NK-92 treated with Interleukin-12 subunit alpha and Interleukin-12 subunit beta, amount 100 ng/mL, for 24 hours (cell line): ENCODE results near the gene CAPS.

Experiments
- DNase-seq: peaks from one replicate; lab custom pipeline; 2025; lab: John Stamatoyannopoulos, UW

CAPS gene

DNA sequence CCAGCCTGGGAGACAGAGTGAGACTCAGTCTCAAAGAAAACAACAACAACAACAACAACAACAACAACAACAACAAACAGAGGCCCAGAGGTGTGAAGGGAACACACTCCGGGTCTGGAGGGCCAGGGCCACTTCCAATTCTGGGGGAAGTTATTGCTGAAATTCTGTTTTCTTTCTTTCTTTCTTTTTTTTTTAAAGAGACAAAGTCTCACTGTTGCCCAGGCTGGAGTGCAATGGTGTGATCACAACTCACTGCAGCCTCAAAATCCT, 3.5 kb upstream of the CAPS start:
- no peak for DNase-seq

DNA sequence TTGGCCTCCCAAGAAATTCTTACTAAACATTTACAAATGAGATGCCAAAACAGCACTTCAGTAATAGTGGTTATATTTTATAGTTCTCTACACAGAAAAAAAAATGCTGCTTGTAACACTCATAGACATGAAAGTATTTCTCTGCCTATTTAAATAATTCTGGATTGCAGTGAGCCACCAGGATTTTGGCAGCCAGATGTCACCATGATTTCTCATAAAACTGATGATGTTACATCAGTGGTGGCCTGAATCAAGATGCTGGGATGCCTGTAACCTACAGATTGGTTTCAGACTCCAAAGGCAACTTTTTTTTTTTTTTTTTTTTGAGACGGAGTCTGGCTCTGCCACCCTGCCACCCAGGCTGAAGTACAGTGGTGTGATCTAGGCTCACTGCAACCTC, 2.7 kb upstream of the CAPS start:
- DNase-seq = no peak

DNA sequence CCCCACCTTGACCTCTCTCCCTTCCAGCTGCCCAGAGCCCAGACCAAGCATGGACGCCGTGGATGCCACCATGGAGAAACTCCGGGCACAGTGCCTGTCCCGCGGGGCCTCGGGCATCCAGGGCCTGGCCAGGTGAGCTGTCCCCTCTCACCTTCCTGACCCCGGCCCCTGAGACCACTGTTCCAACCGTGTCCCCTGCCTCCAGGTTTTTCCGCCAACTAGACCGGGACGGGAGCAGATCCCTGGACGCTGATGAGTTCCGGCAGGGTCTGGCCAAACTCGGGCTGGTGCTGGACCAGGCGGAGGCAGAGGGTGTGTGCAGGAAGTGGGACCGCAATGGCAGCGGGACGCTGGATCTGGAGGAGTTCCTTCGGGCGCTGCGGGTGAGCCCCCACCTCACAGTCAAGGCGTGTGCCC, 312 bp downstream of the CAPS start:
- DNase-seq = no peak

DNA sequence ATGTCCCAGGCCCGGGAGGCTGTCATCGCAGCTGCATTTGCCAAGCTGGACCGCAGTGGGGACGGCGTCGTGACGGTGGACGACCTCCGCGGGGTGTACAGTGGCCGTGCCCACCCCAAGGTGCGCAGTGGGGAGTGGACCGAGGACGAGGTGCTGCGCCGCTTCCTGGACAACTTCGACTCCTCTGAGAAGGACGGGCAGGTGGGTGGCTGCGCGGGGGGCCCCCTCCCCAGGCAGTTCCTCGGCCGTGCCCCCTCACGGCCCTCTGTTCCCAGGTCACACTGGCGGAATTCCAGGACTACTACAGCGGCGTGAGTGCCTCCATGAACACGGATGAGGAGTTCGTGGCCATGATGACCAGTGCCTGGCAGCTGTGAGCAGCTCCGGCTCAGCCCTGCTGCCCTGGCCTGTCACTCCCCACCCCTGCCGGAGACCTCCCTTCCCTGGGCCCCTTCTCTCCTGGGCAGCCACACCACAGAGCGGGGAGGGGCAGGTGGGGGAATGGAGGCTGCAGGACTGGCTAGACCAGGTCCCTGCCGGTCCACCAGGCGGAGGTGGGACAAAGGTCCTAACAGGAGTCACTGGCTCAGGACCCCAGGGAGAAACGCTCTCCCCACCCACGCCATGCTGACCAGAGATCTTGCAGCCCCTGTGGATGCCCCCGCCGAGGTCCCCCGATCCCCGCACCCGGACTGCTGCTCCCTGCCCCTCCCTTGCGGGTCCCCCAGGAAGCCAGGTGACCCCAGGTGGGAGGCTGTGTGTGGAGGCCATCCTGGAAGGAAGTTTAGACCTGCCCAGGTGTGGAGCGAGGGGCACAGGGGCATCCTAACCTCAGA, 1.1 kb downstream of the CAPS start:
- no peak for DNase-seq

DNA sequence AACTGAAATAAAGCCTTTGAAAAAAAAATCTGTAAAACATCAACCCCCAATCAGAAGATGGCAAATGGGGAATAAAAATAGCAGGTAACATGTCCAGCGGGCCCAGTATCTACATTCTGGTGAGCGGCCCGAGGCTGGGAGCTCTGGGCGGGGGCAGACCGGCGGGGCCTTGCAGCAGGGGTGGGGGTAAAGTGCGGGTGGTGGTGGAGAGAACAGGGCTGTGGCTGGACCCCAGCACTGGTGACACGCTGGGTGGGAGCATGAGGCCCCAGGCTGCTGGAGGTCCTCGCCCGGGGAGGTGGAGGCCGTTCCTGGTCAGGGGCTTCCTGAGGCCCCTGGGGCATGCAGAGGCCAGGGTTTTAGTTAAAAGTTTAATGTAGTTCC, 1.7 kb downstream of the CAPS start:
- no peak for DNase-seq

DNA sequence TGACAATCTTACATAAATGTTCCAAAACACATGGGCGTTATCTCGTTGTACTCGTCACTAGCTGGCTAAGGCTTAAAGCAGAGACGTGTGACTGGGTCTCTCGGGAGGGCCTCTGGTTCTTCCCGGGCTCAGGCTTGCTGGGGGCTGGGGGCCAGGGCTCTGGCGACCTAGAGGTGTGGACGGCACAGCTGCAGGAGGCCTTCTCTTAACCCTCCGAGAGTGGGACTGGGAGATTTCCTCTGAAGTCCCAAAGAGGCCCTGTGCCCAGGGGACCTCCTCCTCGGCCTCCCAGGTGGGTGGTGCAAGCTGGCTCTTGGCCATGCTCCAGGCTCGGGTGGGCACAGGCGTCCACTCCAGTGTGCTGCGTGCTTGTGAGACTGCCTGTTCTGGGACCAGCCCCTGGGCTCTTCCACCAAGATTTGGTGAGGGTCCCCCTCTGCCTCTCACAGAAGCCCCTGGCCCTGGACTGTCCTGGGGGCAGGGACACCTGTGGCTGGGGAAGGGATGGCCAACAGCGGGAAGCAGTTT, 2.2 kb downstream of the CAPS start:
- no peak for DNase-seq

DNA sequence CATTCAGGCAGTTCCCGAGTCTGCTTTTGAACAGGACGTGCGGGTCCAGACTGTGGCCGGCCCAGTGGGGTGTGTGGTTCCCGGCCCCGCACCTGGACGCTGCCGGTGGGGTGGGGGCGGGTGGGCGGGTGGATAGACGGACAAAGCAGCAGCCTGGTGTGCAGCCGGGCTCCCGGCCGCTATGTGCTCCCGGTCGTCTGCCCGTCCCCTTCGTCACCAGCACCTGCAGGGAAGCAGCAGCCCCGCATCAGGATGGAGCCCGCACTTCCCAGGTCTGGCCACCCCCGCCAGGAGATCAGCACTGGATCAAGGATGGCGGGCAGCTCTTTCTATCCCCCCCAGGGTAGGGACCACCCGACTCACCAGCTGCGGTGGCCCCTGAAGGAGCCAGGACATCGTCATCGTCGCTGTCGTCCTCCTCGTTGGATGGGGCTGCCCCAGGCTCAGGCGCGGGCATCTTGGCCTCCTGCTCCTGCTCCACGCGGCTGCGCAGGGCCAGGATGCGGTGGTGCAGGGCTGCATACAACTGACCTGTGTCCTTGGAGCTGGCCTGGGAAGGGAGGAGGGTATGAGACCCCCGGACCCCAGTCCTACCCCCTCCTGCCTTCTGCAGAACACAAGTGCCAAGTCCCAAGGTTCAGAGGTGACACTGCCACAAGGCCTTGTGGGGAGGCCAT, 3.5 kb downstream of the CAPS start:
- no peak for DNase-seq

DNA sequence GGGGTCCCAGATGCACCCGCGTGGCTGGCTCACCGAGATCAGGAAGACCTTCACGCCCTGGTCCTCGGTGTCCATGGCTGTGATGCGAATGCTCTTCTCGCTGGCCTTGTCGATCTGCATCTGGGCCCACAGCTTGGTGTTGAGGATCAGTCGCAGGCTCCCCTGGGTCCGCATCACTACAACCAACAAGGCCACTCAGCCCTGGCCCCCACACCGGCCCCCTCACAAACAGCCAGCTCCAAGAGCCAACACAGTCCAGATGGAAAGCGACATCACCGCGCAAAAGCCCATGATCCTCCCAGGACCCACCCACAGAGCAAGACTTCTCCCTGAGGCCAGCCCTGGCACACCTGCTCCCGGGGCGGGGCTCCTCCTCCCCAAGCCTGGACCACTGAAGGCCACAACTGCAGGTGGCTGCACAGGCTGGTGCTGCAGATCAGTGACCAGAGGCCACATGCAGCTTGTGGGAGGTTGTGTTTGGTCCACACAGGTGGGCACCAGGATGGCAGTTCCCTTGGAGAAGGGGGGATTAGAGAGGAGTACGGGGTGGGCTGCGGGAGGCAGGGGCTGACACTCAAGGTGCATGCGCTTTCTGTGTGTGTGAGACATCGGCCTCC, 4.5 kb downstream of the CAPS start:
- no peak for DNase-seq

DNA sequence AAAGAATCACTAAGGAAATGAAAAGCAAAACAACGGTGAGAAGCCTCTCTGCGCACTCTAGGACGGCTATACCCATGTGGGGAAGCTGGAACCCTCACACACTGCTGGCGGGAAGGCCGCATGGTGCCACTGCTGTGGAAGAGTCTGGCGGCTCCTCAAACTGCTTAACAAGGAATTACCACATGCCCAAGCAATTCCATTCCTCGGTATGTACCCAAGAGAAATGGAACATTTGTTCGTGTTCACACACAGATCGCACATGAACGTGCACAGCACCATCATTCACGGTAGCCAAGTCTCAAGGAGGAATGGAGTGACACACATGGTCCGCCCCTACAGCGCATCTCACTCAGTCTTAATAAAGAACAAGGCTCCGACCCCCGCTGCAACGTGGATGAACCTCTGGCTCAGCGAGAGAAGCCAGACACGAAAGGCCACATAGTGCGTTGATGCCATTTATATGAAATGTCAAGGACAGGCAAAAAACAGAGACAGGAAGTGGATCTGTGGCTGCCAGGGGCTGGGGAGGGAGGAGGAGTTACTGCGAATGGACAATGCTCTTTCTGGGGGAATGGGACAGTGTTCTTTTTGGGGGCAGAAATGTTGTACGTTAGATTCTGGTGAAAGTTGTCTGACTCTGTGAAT, 7.6 kb downstream of the CAPS start:
- DNase-seq = no peak

DNA sequence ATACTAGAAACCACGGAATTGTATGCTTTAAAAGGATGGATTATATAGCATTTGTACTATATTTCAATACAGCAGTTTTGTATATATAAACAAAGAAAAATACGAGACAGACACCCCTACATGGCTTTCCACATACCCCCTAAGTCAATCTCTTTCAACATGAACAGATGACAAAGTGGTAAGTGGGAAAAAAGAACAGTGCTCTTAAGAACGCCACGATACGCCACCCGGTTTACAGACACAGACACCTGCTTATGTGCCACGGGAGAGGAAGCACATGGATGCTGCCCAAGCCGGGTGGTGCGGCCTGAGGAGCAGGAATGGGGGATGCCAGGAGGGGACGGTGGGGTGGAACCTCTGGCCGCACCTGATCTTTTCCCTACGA, 8.1 kb downstream of the CAPS start:
- no peak for DNase-seq

DNA sequence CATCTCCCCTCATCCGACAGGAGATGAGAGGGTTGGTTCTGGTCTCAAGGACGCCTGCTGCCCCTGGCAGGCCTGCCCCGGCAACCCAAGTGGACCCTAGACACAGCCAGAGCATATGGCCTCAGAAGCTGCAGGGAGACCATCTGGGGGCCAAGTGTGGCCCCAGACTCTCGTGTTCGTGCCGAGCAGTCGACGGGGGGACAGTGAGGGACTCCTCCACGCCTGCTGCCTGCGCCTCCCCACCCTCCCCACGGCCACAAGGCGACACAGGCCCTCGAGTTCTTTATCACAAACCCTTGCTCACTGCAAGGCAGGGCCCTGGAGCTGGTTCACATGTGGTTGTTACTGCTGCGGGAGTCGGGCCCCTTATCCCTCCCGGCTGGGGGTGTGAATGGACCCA, 9.3 kb downstream of the CAPS start:
- DNase-seq = no peak

DNA sequence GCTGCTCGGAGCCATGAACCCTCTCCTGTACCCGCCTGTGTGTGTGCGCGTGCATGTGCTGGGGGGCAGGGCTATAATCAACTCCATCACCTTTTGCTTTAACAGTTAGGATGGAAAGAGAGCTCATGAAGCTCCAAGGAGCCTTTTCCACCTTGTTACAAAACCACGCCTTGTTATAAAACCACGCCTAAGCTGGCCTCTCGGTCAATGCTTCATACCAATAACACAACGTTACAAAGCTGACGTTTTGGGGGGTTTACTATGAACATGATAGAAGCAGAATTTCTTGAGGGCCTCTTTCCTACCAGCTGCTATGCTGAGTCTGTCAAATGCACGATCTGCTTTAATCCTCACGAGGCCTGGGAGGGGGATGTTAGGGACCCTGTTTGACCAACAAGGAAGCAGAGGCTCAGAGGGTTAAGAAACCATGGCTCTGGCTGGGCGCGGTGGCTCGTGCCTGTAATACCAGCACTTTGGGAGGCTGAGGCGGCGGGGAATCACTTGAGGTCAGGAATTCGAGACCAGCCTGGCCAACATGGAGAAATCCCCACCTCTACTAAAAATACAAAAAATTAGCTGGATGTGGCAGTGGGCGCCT, 11.9 kb downstream of the CAPS start:
- DNase-seq = no peak

DNA sequence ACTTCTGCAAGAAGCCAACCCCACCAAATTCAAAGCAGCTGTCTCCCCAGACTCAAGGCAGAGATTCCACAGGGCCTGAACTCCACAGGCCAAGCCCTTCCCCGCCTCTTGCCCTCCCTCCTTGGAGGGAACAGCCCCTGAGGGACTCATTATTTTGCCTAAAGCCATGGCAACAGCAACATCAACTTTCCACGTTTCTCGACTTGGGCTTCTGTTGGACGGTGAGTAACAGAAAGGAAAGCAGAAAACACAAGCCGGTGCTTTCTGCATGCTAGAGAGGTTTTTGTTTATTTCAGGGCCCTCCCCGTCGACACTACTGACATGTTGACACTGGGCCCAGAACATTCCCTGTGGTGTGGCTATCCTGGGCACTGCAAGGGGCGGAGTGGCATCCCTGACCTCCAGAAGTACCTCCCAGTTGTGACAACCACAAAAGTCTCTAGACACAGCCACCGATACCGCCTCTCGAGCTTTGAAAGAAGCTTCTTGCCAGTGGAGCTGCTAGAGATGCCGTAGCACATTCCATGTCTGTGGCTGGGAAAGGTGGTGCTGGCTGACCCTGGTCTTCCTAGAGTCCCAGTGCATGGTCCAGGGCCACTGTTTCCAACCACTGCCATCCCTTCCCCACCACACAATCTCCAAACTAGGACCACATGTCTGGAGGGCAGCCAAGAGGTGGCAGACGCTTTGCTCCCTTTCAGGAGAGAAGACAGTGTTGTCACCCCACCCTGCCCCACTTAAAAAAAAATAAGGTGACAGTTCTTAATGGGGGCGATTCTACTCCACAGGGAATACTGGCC, 12.8 kb downstream of the CAPS start:
- no peak for DNase-seq

DNA sequence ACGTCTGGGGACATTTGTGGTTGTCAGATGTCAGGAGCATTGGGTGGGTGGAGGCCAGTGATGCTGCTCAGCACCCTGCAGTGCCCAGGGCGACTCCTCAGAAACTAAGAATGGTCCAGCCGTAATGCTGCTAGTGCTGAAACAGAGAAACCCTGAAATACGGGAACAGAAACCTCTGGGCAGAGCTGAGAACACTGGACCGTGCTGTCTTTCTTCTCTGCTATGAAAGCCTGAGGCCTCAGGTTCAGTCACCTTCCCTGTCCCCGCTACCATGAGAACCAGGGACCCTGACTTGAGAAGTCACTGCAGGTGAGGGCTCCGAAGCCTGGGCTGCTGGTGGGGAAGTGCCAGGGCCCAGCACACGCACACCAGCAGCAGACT, 13.4 kb downstream of the CAPS start:
- no peak for DNase-seq

DNA sequence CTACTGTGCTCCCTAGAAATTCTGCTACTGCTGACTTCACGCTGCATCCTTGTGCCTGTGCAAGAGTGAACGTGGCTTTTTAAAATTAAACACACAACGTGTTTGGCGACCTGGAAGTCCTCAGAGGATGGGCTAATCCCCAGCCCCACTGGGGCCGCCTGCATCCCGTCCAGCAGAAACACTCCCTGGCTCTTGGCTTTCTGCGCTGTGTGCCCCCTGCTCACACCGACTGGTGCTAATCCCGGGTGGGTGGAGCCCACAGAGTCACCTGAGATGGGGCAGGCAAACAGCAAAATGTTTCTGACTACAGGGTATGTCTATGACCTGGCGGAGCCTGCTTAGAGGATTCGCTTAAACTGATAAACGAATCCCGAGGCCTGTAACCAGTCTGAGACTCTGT, 15.1 kb downstream of the CAPS start:
- DNase-seq = no peak

DNA sequence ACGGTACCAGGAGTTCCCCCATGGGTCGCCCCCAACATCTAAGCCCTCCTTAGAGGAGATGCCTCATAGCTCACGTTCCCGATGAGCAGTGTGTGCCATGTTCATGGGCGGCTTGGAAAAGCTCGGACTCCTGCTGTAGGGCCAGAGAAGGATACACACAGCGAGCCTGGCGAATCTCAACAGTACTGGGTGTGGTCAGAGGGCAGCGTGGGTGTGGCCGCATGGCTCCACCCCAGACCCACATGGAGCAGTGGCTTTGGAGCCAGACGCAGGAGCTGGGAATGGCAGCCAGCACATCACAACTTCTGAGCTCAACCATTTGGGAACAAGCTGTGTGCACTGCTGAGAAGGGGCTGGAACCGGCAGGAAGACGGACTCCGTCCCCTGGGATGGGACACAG, 15.6 kb downstream of the CAPS start:
- no peak for DNase-seq

DNA sequence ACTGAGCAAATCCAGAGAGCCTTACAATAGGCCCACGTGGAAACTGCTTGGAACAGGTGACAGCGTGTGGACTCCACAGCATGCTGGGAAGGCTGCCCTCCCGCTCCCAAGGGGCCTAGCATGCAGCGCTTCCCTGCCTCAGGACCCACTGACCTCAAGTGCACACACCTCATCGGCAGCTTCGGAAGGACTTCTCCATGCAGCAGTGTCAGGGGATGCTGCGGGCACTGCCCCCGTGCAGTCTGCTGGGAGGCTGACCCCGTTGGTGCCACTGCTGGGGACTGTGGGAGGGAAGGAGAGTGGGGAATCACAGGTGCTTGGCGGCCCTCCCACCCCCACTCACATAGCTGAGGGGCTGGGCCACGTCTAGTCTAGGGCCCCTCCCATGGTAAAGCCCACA, 17.2 kb downstream of the CAPS start:
- no peak for DNase-seq

DNA sequence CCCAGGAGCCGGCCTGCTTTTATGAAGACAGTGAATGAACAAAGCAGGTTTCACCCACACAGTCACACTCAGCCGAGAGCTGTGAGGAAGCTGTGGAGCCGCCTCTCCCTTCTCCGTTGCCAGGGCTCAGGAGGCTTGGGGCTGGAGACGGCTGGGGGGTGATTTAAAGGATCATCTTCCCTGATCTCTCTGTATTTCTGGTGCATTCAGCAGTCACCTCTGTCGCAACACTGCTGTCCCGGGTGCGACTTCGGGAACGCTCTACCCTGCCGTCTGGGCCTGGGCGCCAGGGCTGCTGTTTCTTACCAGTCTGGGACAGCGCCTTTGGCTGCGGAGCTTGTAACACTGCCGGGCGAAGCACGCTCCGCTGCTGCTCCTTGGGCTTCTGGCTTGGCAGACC, 18.1 kb downstream of the CAPS start:
- DNase-seq = no peak

DNA sequence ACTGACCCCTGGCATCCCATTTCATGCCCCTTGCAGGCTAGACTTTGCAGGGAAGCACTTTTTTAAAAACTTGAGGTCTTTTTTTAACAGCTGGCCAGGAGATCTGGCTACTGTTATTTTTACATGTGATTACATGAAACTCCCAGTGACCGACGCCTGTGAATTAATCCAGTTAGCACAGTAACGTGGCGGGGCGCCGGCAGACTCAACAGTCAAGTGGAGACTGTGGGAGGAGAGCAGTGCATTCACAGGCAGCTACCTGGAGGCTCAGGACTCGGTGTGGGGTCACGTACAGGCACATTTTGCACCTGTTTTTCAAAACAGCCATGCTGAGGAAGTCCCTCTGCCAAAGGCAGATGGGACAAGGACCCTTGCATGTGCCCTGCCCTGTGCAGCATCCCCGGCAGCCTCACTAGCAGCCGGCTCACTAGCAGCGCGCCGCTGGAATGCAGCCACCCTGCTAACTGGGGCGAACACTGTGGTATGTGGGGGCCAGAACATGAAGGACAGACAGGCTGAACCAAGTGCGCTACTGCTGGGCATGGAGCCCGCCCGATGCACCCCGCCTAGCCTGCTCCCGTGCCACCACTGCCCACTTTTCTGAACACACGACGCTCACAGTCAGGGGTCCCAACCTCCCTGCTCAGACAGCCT, 18.7 kb downstream of the CAPS start:
- DNase-seq = no peak

DNA sequence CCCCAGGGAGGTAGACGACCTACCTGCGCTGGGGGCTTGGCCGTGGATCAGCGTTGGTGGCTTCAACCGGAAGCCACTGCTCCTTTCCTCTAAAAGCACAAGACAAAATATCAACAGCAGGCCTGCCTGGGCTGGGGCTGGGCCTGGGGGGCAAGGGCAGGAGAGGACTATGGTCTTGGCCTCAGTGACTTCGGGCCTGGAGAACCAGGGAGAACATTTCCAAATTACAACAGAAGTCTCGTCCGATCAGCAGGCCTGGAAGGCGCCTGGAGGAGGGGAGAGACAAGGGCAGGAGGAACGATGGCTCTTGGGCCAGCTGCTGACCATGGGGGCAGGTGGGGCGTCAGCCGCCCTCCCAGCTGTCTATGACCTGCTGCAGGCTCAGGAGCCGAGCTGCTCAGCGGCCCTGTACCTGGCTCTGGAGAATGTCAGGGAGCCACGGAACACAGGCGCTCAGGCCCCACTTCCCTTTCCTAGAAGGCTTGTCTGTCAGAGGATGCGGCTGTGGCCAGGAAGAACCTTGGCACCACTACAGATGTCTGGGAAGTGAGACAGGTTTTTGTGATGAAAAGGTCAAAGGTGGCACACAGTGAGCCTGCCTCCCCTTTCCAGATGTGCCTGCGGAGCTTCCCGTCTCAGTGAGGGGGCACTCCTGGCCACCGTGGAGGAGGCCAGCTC, 19.5 kb downstream of the CAPS start:
- no peak for DNase-seq

DNA sequence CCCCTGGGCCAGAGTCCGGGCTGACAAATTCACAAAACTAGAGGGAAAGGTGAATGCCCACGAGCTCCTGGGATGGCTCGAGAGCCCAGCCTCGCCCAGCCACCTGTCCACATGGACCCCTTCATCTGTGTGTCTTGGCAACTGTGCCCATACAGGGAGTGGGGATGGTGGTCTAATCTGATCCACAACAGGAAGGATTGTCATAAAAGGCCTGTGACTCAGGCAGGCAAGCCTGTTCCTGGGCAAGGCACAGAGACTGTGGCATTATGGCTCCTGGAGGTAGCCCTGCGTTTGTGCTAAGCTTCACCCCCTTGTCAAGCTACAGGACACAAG, 20.0 kb downstream of the CAPS start:
- no peak for DNase-seq
